ENCODE measurements around the gene CEACAM1. TPM values are rescaled to one million over a fixed set of nuclear protein-coding genes. Genes with fewer than 3 reads are reported as not detected.

CEACAM1 gene
- 100 to 1,000 TPM; 251 to 510 TPM for total RNA-seq

- Histone ChIP-seq H3K4me1 (peaks cover 5% of the 10 kb centered on the region), H3K9ac (ENCODE audit: low read depth in 2 of 2, low read length in 2 of 2) (peak within 1 kb of the TSS; percentile 80 to 95), H3K36me3 (no peaks in the 10 kb centered on the region), H3K27me3 (no peaks in the 10 kb centered on the region), H3K9me3 (no peaks in the 10 kb centered on the region), H3K27ac (peak within 1 kb of the TSS; percentile 83), H3K4me3 (peak within 1 kb of the TSS; percentile 23)
- peak; percentile 89 for DNase-seq
- no peak for TF ChIP-seq CTCF (IDR thresholded peaks at IDR 0.05)
- intact Hi-C loops (cut with DNase I), result loop anchor here (1.0 kb wide), 1 partner anchor 78 kb away; no protein-coding TSS in a partner anchor
These were observed at the start of gene CEACAM1 for GRCh38 chr19:42528354-42529247. CEACAM1 (minus strand) TSS chr19:42528481; CDS start chr19:42528374, 107 bp downstream.

- H3K27ac ChIP-seq, result peak overlapping the region; percentile 65
- no peak overlapping the region for H3K4me3 ChIP-seq
- H3K9me3 ChIP-seq, result no peaks in the 10 kb centered on the region
- H3K4me1 ChIP-seq, result no peaks in the 10 kb centered on the region
- H3K27me3 ChIP-seq, result no peaks in the 10 kb centered on the region
- peak; percentile 69 for DNase-seq
- intact Hi-C loops (cut with DNase I), result no loop called here
- no peaks in the 10 kb centered on the region for H3K36me3 ChIP-seq
- TF ChIP-seq CTCF (IDR thresholded peaks at IDR 0.05), result no peak
- H3K9ac ChIP-seq (ENCODE audit: low read depth in 2 of 2, low read length in 2 of 2), result peak overlapping the region in 1 of 2 donors; percentile 51
These were observed 48.7 kb upstream of the CEACAM1 start for GRCh38 chr19:42577016-42577415.

GRCh38 chr19:42576241-42576640 lies 48.0 kb upstream of the CEACAM1 start:
- no peak for TF ChIP-seq CTCF (IDR thresholded peaks at IDR 0.05)
- no peak for DNase-seq
- intact Hi-C loops (cut with DNase I), result no loop called here
- Histone ChIP-seq H3K9me3 (no peaks in the 10 kb centered on the region), H3K36me3 (no peaks in the 10 kb centered on the region), H3K4me1 (no peaks in the 10 kb centered on the region), H3K4me3 (no peak overlapping the region), H3K9ac (ENCODE audit: low read depth in 2 of 2, low read length in 2 of 2) (no peak overlapping the region), H3K27me3 (no peaks in the 10 kb centered on the region), H3K27ac (peak overlapping the region; percentile 65)

GRCh38 chr19:42573642-42574041 lies 45.4 kb upstream of the CEACAM1 start:
- no peak for TF ChIP-seq CTCF (IDR thresholded peaks at IDR 0.05)
- peak overlapping the region; percentile 45 for H3K27ac ChIP-seq
- no peak for DNase-seq

GRCh38 chr19:42571116-42571515 lies 42.8 kb upstream of the CEACAM1 start:
- H3K9ac ChIP-seq (ENCODE audit: low read depth in 2 of 2, low read length in 2 of 2), result no peak overlapping the region
- no peak overlapping the region for H3K27ac ChIP-seq
- H3K9me3 ChIP-seq, result no peaks in the 10 kb centered on the region
- H3K4me1 ChIP-seq, result no peaks in the 10 kb centered on the region
- H3K27me3 ChIP-seq, result no peaks in the 10 kb centered on the region
- intact Hi-C loops (cut with DNase I), result no loop called here
- no peak overlapping the region for H3K4me3 ChIP-seq
- no peak for DNase-seq
- no peak for TF ChIP-seq CTCF (IDR thresholded peaks at IDR 0.05)
- H3K36me3 ChIP-seq, result no peaks in the 10 kb centered on the region

More at GRCh38 chr19:42573642-42574041, 45.4 kb upstream of the CEACAM1 start:
- H3K4me1 ChIP-seq, result no peaks in the 10 kb centered on the region
- H3K9ac ChIP-seq (ENCODE audit: low read depth in 2 of 2, low read length in 2 of 2), result no peak overlapping the region
- H3K27me3 ChIP-seq, result no peaks in the 10 kb centered on the region
- intact Hi-C loops (cut with DNase I), result no loop called here
- no peaks in the 10 kb centered on the region for H3K9me3 ChIP-seq
- no peaks in the 10 kb centered on the region for H3K36me3 ChIP-seq
- H3K4me3 ChIP-seq, result no peak overlapping the region
